Activated naive CD8-positive, alpha-beta T cell treated with anti-CD3 and anti-CD28 coated beads for 36 hours (primary cell): ENCODE results near the gene YIPF3. TPM values are rescaled to one million over a fixed set of nuclear protein-coding genes. Genes with fewer than 3 reads are reported as not detected.
A peak's percentile ranks its signal among the peaks of the same experiment; 100 is the strongest.

Experiments used
- DNase-seq: peaks from one replicate; pipeline ENCODE4 v3.0.0; 2021
- H3K27ac Mint-ChIP-seq: one replicate; pipeline ENCODE4 v1.8.0; 2022; ENCODE audit warnings: mild to moderate bottlenecking, moderate library complexity, mixed read lengths
- H3K27me3 Mint-ChIP-seq: one replicate; pipeline ENCODE4 v1.8.0; 2022; ENCODE audit warnings: mild to moderate bottlenecking, mixed read lengths
- H3K36me3 Mint-ChIP-seq: one replicate; pipeline ENCODE4 v1.8.0; 2021; ENCODE audit warnings: mild to moderate bottlenecking, mixed read lengths
- H3K4me1 Mint-ChIP-seq: one replicate; pipeline ENCODE4 v1.8.0; 2021; ENCODE audit warnings: mixed read lengths
- H3K4me3 Mint-ChIP-seq: one replicate; pipeline ENCODE4 v1.8.0; 2022; ENCODE audit warnings: mild to moderate bottlenecking, moderate library complexity, mixed read lengths
- H3K9me3 Mint-ChIP-seq: one replicate; pipeline ENCODE4 v1.8.0; 2022; ENCODE audit warnings: mixed read lengths
- total RNA-seq, 2 experiments: library from RNA; stranded (reverse); gene quantifications; one replicate each; pipeline ENCODE4 v1.2.3, GENCODE V29; 2021

YIPF3 gene
- total RNA-seq, 2 experiments from 2014 or later: 38.1 to 38.2 TPM

DNA sequence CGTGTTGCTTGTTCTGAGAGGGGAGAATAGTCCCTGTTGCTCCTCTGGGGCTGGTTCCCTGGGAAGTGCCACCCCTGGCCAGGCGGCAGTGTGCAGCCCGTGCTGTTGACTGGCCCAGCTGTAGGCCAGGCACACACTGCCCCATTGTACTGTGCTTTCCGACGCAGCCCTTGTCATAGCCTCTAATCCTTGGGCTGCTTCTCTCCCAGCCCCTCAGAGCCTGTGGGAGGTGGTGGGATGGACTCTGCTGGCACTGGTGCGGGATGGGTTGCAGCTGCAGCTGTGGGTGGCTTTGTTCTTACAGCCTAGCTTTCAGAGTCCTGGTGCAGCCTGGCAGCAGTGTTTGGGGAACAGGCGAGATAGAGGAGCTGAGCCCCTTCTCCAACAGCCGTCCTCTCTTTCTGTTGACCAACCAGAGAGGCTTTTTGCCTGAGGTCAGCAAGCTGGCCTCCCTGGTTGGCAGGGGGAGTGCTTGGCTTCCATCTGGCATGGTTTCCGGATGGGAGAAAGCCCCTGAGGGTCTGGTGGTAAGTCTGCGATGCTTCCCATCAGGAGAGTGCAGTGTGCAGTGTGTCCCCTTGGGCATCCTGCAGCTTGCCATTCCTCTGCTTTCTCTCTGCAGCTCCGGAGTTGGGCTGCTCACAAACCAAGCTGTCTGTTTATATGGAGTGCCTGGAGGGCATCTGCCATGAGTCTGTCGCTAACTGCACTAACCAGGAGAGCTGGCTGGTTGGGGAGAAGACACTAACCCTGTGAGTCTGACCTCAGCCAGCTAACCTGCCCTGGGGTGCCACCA lies 27.3 kb downstream of the YIPF3 start:
- DNase-seq: no peak
- H3K9me3 Mint-ChIP-seq: no peaks in the 10 kb centered on the region
- H3K27me3 Mint-ChIP-seq: no peaks in the 10 kb centered on the region
- peaks cover 14% of the 10 kb centered on the region for H3K4me1 Mint-ChIP-seq
- no peak overlapping the region for H3K27ac Mint-ChIP-seq
- H3K4me3 Mint-ChIP-seq: no peak overlapping the region
- peaks cover 4% of the 10 kb centered on the region for H3K36me3 Mint-ChIP-seq

GRCh38 chr6:43488667-43489276 lies 28.0 kb downstream of the YIPF3 start:
- H3K27me3 Mint-ChIP-seq: no peaks in the 10 kb centered on the region
- peaks cover 9% of the 10 kb centered on the region for H3K4me1 Mint-ChIP-seq
- peaks cover 4% of the 10 kb centered on the region for H3K36me3 Mint-ChIP-seq
- no peak overlapping the region for H3K27ac Mint-ChIP-seq
- no peaks in the 10 kb centered on the region for H3K9me3 Mint-ChIP-seq
- H3K4me3 Mint-ChIP-seq: no peak overlapping the region
- DNase-seq: no peak

- Mint-ChIP-seq H3K4me3 (no peak overlapping the region), H3K9me3 (no peaks in the 10 kb centered on the region), H3K36me3 (peaks cover 13% of the 10 kb centered on the region), H3K27ac (no peak overlapping the region), H3K27me3 (no peaks in the 10 kb centered on the region), H3K4me1 (peaks cover 37% of the 10 kb centered on the region)
- no peak for DNase-seq
These were observed 35.0 kb downstream of the YIPF3 start for GRCh38 chr6:43481591-43482236.

DNA sequence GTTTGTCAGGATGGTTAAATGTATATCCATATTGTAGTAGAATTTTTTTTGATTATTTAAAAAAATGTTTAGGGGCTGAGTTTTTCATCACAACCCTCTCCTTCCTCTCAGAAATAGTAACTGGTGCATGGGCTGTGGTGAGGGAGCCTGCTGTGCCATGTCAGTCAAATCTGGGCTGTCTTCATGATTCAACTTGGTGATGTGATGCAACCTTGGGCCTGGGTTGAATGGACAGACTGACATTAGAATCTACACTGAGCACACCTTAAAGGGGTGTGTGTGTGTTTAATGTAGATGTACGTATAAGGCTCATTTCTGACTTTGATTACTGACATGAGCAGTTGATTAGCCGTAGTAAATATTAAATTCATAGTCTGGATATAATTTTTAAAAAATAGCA lies 35.7 kb downstream of the YIPF3 start:
- Mint-ChIP-seq H3K4me1 (peaks cover 37% of the 10 kb centered on the region), H3K36me3 (peaks cover 13% of the 10 kb centered on the region), H3K27me3 (no peaks in the 10 kb centered on the region), H3K4me3 (no peak overlapping the region), H3K27ac (no peak overlapping the region), H3K9me3 (no peaks in the 10 kb centered on the region)
- no peak for DNase-seq

DNA sequence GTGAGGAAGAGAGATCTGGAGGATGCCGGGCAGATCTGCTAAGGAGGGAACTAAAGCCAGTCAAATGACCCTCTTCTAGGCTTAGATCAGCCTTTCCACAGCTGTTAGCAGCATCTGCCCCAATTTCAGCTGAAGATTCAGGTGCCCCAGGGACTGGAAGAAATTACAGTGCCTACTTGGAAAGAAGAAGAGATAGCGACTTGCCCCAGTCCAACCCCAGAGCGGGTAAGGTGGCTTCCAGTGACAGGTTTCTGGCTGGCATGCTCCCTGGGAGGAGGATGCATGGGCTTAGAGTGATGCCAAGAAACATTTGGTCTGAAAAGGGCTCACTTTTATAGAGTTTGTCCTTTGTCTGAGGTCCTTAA lies 38.7 kb downstream of the YIPF3 start:
- H3K27me3 Mint-ChIP-seq: no peaks in the 10 kb centered on the region
- peaks cover 13% of the 10 kb centered on the region for H3K36me3 Mint-ChIP-seq
- H3K4me1 Mint-ChIP-seq: peaks cover 37% of the 10 kb centered on the region
- DNase-seq: no peak
- H3K9me3 Mint-ChIP-seq: no peaks in the 10 kb centered on the region
- H3K4me3 Mint-ChIP-seq: peak overlapping the region; percentile 98
- H3K27ac Mint-ChIP-seq: peak overlapping the region; percentile 95

DNA sequence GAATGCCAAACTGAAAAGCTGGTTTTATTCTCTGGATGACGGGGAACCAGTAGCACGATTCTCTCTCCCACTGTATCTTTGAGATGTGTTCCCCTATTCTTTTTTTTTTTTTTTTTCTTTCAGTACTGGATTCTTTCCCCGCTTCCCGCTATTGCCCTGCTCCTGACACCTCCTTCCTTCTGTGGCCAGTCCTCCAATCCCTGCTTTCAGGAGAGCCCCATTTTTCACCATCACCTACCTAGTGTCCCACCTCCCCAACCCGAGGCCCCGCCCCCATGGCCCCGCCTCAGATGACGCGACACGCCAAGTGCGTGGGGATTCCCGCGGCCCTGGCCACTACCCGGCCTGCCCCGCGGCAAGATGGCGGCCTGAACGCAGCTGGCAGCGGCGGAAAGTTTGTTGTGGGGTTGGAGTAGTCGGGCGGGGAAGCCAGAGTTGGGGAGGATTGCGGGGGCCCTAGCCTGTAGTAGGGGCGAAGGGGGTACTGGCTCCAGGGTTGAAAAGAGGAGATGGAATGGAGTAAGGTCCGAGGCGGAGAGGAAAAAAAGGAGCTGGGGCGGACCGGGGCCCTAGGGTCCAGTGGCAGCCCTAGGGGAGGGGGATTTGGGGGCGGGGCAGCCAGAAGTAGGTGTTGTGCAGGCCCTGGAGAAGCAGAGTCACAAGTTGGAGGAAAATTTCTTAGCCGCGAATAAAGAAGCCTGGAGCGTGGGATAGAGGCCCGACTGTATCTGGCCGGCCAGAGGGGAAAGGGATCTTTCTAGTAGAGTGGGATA lies 39.3 kb downstream of the YIPF3 start, which contains the start of gene TJAP1:
Gene TJAP1 (plus strand): TSS at position 336 of the 773 bp plus-strand sequence. CDS start 21,432 bp downstream, outside the sequence.
- H3K4me3 Mint-ChIP-seq: peak within 1 kb of the TSS; percentile 98
- DNase-seq: peak; percentile 98
- no peaks in the 10 kb centered on the region for H3K9me3 Mint-ChIP-seq
- H3K4me1 Mint-ChIP-seq: peaks cover 37% of the 10 kb centered on the region
- peaks cover 13% of the 10 kb centered on the region for H3K36me3 Mint-ChIP-seq
- H3K27ac Mint-ChIP-seq: peak within 1 kb of the TSS; percentile 95
- H3K27me3 Mint-ChIP-seq: no peaks in the 10 kb centered on the region

DNA sequence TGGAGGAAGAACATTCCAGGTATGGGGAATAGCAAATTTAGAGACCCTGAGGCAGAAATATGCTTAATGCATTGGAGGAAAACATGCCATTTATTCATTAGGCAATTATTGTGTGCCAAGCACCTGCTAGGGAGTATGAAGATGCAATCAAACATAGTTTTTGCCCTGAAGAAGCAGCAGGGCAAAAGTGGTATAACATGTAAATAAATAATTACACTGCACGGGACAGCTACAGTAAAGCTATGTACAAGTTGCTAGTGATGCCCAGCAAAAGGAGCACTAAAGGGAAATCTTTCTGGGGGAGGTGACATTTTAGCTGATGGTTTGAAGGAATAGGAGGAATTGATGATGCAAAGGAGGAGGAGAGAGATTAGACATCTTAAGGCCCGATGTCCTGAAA lies 40.0 kb downstream of the YIPF3 start:
- H3K36me3 Mint-ChIP-seq: peaks cover 8% of the 10 kb centered on the region
- no peaks in the 10 kb centered on the region for H3K9me3 Mint-ChIP-seq
- H3K27ac Mint-ChIP-seq: peak overlapping the region; percentile 95
- H3K4me1 Mint-ChIP-seq: peaks cover 35% of the 10 kb centered on the region
- H3K27me3 Mint-ChIP-seq: no peaks in the 10 kb centered on the region
- peak overlapping the region; percentile 98 for H3K4me3 Mint-ChIP-seq
- DNase-seq: no peak

GRCh38 chr6:43475516-43475915 lies 41.2 kb downstream of the YIPF3 start:
- H3K27ac Mint-ChIP-seq: no peak overlapping the region
- H3K4me3 Mint-ChIP-seq: no peak overlapping the region
- H3K4me1 Mint-ChIP-seq: peaks cover 27% of the 10 kb centered on the region
- peaks cover 8% of the 10 kb centered on the region for H3K27me3 Mint-ChIP-seq
- DNase-seq: no peak
- H3K9me3 Mint-ChIP-seq: no peaks in the 10 kb centered on the region
- H3K36me3 Mint-ChIP-seq: peaks cover 8% of the 10 kb centered on the region

- H3K27me3 Mint-ChIP-seq: peaks cover 21% of the 10 kb centered on the region
- no peaks in the 10 kb centered on the region for H3K9me3 Mint-ChIP-seq
- H3K4me1 Mint-ChIP-seq: peaks cover 7% of the 10 kb centered on the region
- H3K27ac Mint-ChIP-seq: no peak overlapping the region
- no peaks in the 10 kb centered on the region for H3K36me3 Mint-ChIP-seq
- H3K4me3 Mint-ChIP-seq: no peak overlapping the region
- DNase-seq: no peak
These were observed 44.2 kb downstream of the YIPF3 start for GRCh38 chr6:43472515-43472914.

- no peak for DNase-seq
- Mint-ChIP-seq H3K27ac (no peak overlapping the region), H3K36me3 (no peaks in the 10 kb centered on the region), H3K9me3 (no peaks in the 10 kb centered on the region), H3K27me3 (peaks cover 24% of the 10 kb centered on the region), H3K4me1 (no peaks in the 10 kb centered on the region), H3K4me3 (no peak overlapping the region)
These were observed 45.3 kb downstream of the YIPF3 start for GRCh38 chr6:43471399-43471798.

DNA sequence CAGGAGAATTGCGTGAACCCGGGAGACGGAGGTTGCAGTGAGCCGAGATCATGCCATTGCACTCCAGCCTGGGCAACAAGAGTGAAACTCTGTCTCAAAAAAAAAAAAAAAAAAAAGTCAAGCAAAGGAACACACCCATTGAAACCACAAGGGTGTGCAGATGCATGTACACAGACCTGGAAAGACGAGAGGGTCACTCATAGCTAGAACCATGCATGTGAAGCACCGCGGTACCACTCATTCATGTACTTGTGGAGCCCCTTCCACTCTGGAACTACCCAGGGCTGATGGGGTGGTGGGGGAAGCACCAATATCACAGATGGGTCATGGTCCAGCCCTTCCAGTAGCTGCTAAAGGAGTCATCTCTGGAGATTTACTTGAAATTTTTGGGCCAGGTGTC lies 46.8 kb downstream of the YIPF3 start:
- H3K27ac Mint-ChIP-seq: no peak overlapping the region
- H3K27me3 Mint-ChIP-seq: peaks cover 24% of the 10 kb centered on the region
- H3K36me3 Mint-ChIP-seq: no peaks in the 10 kb centered on the region
- no peak overlapping the region for H3K4me3 Mint-ChIP-seq
- H3K9me3 Mint-ChIP-seq: no peaks in the 10 kb centered on the region
- H3K4me1 Mint-ChIP-seq: no peaks in the 10 kb centered on the region
- DNase-seq: no peak

GRCh38 chr6:43468748-43469681 lies 47.7 kb downstream of the YIPF3 start:
- Mint-ChIP-seq H3K27ac (no peak overlapping the region), H3K36me3 (no peaks in the 10 kb centered on the region), H3K4me3 (no peak overlapping the region), H3K27me3 (peaks cover 27% of the 10 kb centered on the region), H3K9me3 (no peaks in the 10 kb centered on the region), H3K4me1 (no peaks in the 10 kb centered on the region)
- no peak for DNase-seq

GRCh38 chr6:43468240-43468639 lies 48.5 kb downstream of the YIPF3 start:
- Mint-ChIP-seq H3K4me3 (no peak overlapping the region), H3K27ac (no peak overlapping the region), H3K9me3 (no peaks in the 10 kb centered on the region), H3K27me3 (peaks cover 32% of the 10 kb centered on the region), H3K4me1 (no peaks in the 10 kb centered on the region), H3K36me3 (no peaks in the 10 kb centered on the region)
- no peak for DNase-seq

GRCh38 chr6:43467752-43468151 lies 49.0 kb downstream of the YIPF3 start:
- peaks cover 34% of the 10 kb centered on the region for H3K27me3 Mint-ChIP-seq
- H3K4me1 Mint-ChIP-seq: no peaks in the 10 kb centered on the region
- DNase-seq: no peak
- no peaks in the 10 kb centered on the region for H3K36me3 Mint-ChIP-seq
- H3K9me3 Mint-ChIP-seq: no peaks in the 10 kb centered on the region
- no peak overlapping the region for H3K4me3 Mint-ChIP-seq
- no peak overlapping the region for H3K27ac Mint-ChIP-seq
